Ectodermal cell (in vitro differentiated cells): ENCODE results near the gene PEAK3.

ENCODE experiments used
- H3K27ac ChIP-seq: 2 replicates; pipeline ENCODE4 v1.7.0; 2013; ENCODE audit warnings: mild to moderate bottlenecking, low read depth, low read length; ENCODE audit not compliant: insufficient read depth, poor library complexity, severe bottlenecking
- H3K27me3 ChIP-seq: 2 replicates; pipeline ENCODE4 v1.7.0; 2013; ENCODE audit warnings: mild to moderate bottlenecking, low read length; ENCODE audit not compliant: insufficient read depth, control insufficient read depth, poor library complexity, severe bottlenecking
- H3K36me3 ChIP-seq: one replicate; pipeline ENCODE4 v1.7.0; 2013; ENCODE audit warnings: low read length; ENCODE audit not compliant: control insufficient read depth, insufficient read depth
- H3K4me1 ChIP-seq: one replicate; pipeline ENCODE4 v1.7.0; 2013; ENCODE audit warnings: low read length; ENCODE audit not compliant: control insufficient read depth, insufficient read depth
- H3K4me3 ChIP-seq: 2 replicates; pipeline ENCODE4 v1.7.0; 2013; ENCODE audit warnings: low read depth, low read length, control low read depth; ENCODE audit not compliant: insufficient read depth
- H3K9me3 ChIP-seq: 2 replicates; pipeline ENCODE4 v1.7.0; 2013; ENCODE audit warnings: mild to moderate bottlenecking, low read length, moderate library complexity; ENCODE audit not compliant: control insufficient read depth
- WGBS, 2 experiments: methylation state at CpG; one replicate each; pipeline ENCODE4 v1.1.7; 2013; ENCODE audit warnings: missing lambda C conversion rate in 2 of 2; 5-methylcytosine and 5-hydroxymethylcytosine counted together

PEAK3 gene

GRCh38 chr19:2255982-2256685 is 25.8 kb downstream of the PEAK3 start, which contains the start of gene JSRP1:
JSRP1 (minus strand) TSS chr19:2256417; CDS start chr19:2255314, 1,103 bp downstream.
- Histone ChIP-seq H3K9me3 (no peaks in the 10 kb centered on the region), H3K36me3 (no peaks in the 10 kb centered on the region), H3K27me3 (peaks cover 34% of the 10 kb centered on the region), H3K4me1 (peaks cover 7% of the 10 kb centered on the region), H3K4me3 (no peak within 1 kb of the TSS), H3K27ac (no peak within 1 kb of the TSS)
- 88% methylated on average over 24 of the region's 24 CpGs for WGBS, 2 experiments

GRCh38 chr19:2255112-2255845 is 26.7 kb downstream of the PEAK3 start:
- Histone ChIP-seq H3K27me3 (peaks cover 43% of the 10 kb centered on the region), H3K36me3 (no peaks in the 10 kb centered on the region), H3K27ac (no peak overlapping the region), H3K9me3 (no peaks in the 10 kb centered on the region), H3K4me1 (peaks cover 7% of the 10 kb centered on the region), H3K4me3 (no peak overlapping the region)
- WGBS, 2 experiments: 93 to 95% methylated on average over 16 of the region's 16 CpGs

- H3K36me3 ChIP-seq: no peaks in the 10 kb centered on the region
- H3K9me3 ChIP-seq: no peaks in the 10 kb centered on the region
- H3K4me1 ChIP-seq: peaks cover 7% of the 10 kb centered on the region
- peaks cover 50% of the 10 kb centered on the region for H3K27me3 ChIP-seq
- H3K4me3 ChIP-seq: peak overlapping the region; percentile 39
- no peak overlapping the region for H3K27ac ChIP-seq
- 57 to 60% methylated on average over 19 to 20 of the region's 20 CpGs for WGBS, 2 experiments
Measured at GRCh38 chr19:2254064-2254872, 27.7 kb downstream of the PEAK3 start.

GRCh38 chr19:2253106-2254063 is 28.6 kb downstream of the PEAK3 start:
- Histone ChIP-seq H3K4me3 (peak overlapping the region; percentile 39), H3K27me3 (peaks cover 50% of the 10 kb centered on the region), H3K4me1 (peaks cover 7% of the 10 kb centered on the region), H3K36me3 (no peaks in the 10 kb centered on the region), H3K9me3 (no peaks in the 10 kb centered on the region), H3K27ac (no peak overlapping the region)
- WGBS, 2 experiments: 7% methylated on average over 77 of the region's 77 CpGs

GRCh38 chr19:2252797-2253105 is 29.2 kb downstream of the PEAK3 start:
- H3K36me3 ChIP-seq: no peaks in the 10 kb centered on the region
- H3K27me3 ChIP-seq: peaks cover 50% of the 10 kb centered on the region
- H3K9me3 ChIP-seq: no peaks in the 10 kb centered on the region
- WGBS, 2 experiments: 44 to 50% methylated on average over 18 of the region's 18 CpGs
- peak overlapping the region; percentile 39 for H3K4me3 ChIP-seq
- H3K27ac ChIP-seq: no peak overlapping the region
- H3K4me1 ChIP-seq: peaks cover 7% of the 10 kb centered on the region

GRCh38 chr19:2252055-2252796 is 29.7 kb downstream of the PEAK3 start:
- Histone ChIP-seq H3K4me3 (no peak overlapping the region), H3K36me3 (peaks cover 1% of the 10 kb centered on the region), H3K27me3 (peaks cover 50% of the 10 kb centered on the region), H3K9me3 (no peaks in the 10 kb centered on the region), H3K4me1 (peaks cover 7% of the 10 kb centered on the region), H3K27ac (no peak overlapping the region)
- 75 to 76% methylated on average over 74 of the region's 74 CpGs for WGBS, 2 experiments

- Histone ChIP-seq H3K4me3 (no peak overlapping the region), H3K4me1 (peaks cover 7% of the 10 kb centered on the region), H3K27me3 (peaks cover 50% of the 10 kb centered on the region), H3K27ac (no peak overlapping the region), H3K9me3 (no peaks in the 10 kb centered on the region), H3K36me3 (peaks cover 10% of the 10 kb centered on the region)
- 79 to 81% methylated on average over 125 of the region's 125 CpGs for WGBS, 2 experiments
Measured at GRCh38 chr19:2251106-2252054, 30.6 kb downstream of the PEAK3 start.

- peaks cover 16% of the 10 kb centered on the region for H3K36me3 ChIP-seq
- no peak overlapping the region for H3K27ac ChIP-seq
- no peak overlapping the region for H3K4me3 ChIP-seq
- H3K9me3 ChIP-seq: no peaks in the 10 kb centered on the region
- WGBS, 2 experiments: 76 to 77% methylated on average over 40 of the region's 40 CpGs
- H3K4me1 ChIP-seq: peaks cover 7% of the 10 kb centered on the region
- peaks cover 50% of the 10 kb centered on the region for H3K27me3 ChIP-seq
Measured at GRCh38 chr19:2250766-2251105, 31.2 kb downstream of the PEAK3 start.
